Ectodermal cell (in vitro differentiated cells): ENCODE results near the gene HLA-DMA.

Experiments
- H3K27ac ChIP-seq: 2 replicates; pipeline ENCODE4 v1.7.0; 2013; ENCODE audit warnings: mild to moderate bottlenecking, low read depth, low read length; ENCODE audit not compliant: insufficient read depth, poor library complexity, severe bottlenecking
- H3K27me3 ChIP-seq: 2 replicates; pipeline ENCODE4 v1.7.0; 2013; ENCODE audit warnings: mild to moderate bottlenecking, low read length; ENCODE audit not compliant: insufficient read depth, control insufficient read depth, poor library complexity, severe bottlenecking
- H3K36me3 ChIP-seq: one replicate; pipeline ENCODE4 v1.7.0; 2013; ENCODE audit warnings: low read length; ENCODE audit not compliant: control insufficient read depth, insufficient read depth
- H3K4me1 ChIP-seq: one replicate; pipeline ENCODE4 v1.7.0; 2013; ENCODE audit warnings: low read length; ENCODE audit not compliant: control insufficient read depth, insufficient read depth
- H3K4me3 ChIP-seq: 2 replicates; pipeline ENCODE4 v1.7.0; 2013; ENCODE audit warnings: low read depth, low read length, control low read depth; ENCODE audit not compliant: insufficient read depth
- H3K9me3 ChIP-seq: 2 replicates; pipeline ENCODE4 v1.7.0; 2013; ENCODE audit warnings: mild to moderate bottlenecking, low read length, moderate library complexity; ENCODE audit not compliant: control insufficient read depth
- whole genome bisulfite sequencing, 2 experiments: methylation state at CpG; one replicate each; pipeline ENCODE4 v1.1.7; 2013; ENCODE audit warnings: missing lambda C conversion rate in 2 of 2; 5-methylcytosine and 5-hydroxymethylcytosine counted together

Gene HLA-DMA

GRCh38 chr6:32974541-32975308, 21.8 kb upstream of the HLA-DMA start:
- no peak overlapping the region for H3K27ac ChIP-seq
- no peaks in the 10 kb centered on the region for H3K27me3 ChIP-seq
- peak overlapping the region; percentile 95 for H3K4me3 ChIP-seq
- peaks cover 58% of the 10 kb centered on the region for H3K36me3 ChIP-seq
- H3K4me1 ChIP-seq, result peaks cover 6% of the 10 kb centered on the region
- H3K9me3 ChIP-seq, result no peaks in the 10 kb centered on the region
- WGBS, 2 experiments, result 26 to 40% methylated on average over 13 of the region's 14 CpGs

GRCh38 chr6:32974016-32974333, 21.1 kb upstream of the HLA-DMA start:
- 0 to 1% methylated on average over 1 to 4 of the region's 4 CpGs for WGBS, 2 experiments
- no peaks in the 10 kb centered on the region for H3K9me3 ChIP-seq
- H3K4me3 ChIP-seq, result peak overlapping the region; percentile 95
- H3K4me1 ChIP-seq, result peaks cover 6% of the 10 kb centered on the region
- no peaks in the 10 kb centered on the region for H3K27me3 ChIP-seq
- peaks cover 51% of the 10 kb centered on the region for H3K36me3 ChIP-seq
- H3K27ac ChIP-seq, result no peak overlapping the region

GRCh38 chr6:32973144-32974015, 20.5 kb upstream of the HLA-DMA start:
- Histone ChIP-seq H3K27me3 (no peaks in the 10 kb centered on the region), H3K4me3 (peak overlapping the region; percentile 95), H3K36me3 (peaks cover 45% of the 10 kb centered on the region), H3K4me1 (peaks cover 6% of the 10 kb centered on the region), H3K27ac (peak overlapping the region; percentile 99), H3K9me3 (no peaks in the 10 kb centered on the region)
- 1 to 2% methylated on average over 23 of the region's 23 CpGs for WGBS, 2 experiments

- Histone ChIP-seq H3K4me3 (peak overlapping the region; percentile 95), H3K27me3 (no peaks in the 10 kb centered on the region), H3K36me3 (peaks cover 37% of the 10 kb centered on the region), H3K9me3 (no peaks in the 10 kb centered on the region), H3K27ac (peak overlapping the region; percentile 99), H3K4me1 (peaks cover 6% of the 10 kb centered on the region)
- 0 to 1% methylated on average over 70 of the region's 70 CpGs for WGBS, 2 experiments
These were observed 19.7 kb upstream of the HLA-DMA start for GRCh38 chr6:32972353-32973143.

- no peaks in the 10 kb centered on the region for H3K9me3 ChIP-seq
- peaks cover 30% of the 10 kb centered on the region for H3K36me3 ChIP-seq
- no peaks in the 10 kb centered on the region for H3K27me3 ChIP-seq
- peak overlapping the region; percentile 99 for H3K27ac ChIP-seq
- H3K4me3 ChIP-seq, result peak overlapping the region; percentile 95
- H3K4me1 ChIP-seq, result peaks cover 13% of the 10 kb centered on the region
- 0 to 1% methylated on average over 58 of the region's 58 CpGs for whole genome bisulfite sequencing, 2 experiments
These were observed 18.9 kb upstream of the HLA-DMA start for GRCh38 chr6:32971581-32972352.

GRCh38 chr6:32971242-32971580, 18.3 kb upstream of the HLA-DMA start:
- peaks cover 24% of the 10 kb centered on the region for H3K36me3 ChIP-seq
- 0 to 1% methylated on average over 15 of the region's 15 CpGs for WGBS, 2 experiments

GRCh38 chr6:32970413-32971241, 17.7 kb upstream of the HLA-DMA start:
- peak overlapping the region; percentile 99 for H3K27ac ChIP-seq

More at GRCh38 chr6:32971242-32971580, 18.3 kb upstream of the HLA-DMA start:
- Histone ChIP-seq H3K9me3 (no peaks in the 10 kb centered on the region), H3K27ac (peak overlapping the region; percentile 99), H3K4me1 (peaks cover 16% of the 10 kb centered on the region), H3K4me3 (peak overlapping the region; percentile 72), H3K27me3 (no peaks in the 10 kb centered on the region)

GRCh38 chr6:32969685-32970412, 17.0 kb upstream of the HLA-DMA start:
- Histone ChIP-seq H3K4me1 (peaks cover 9% of the 10 kb centered on the region), H3K9me3 (no peaks in the 10 kb centered on the region), H3K27me3 (no peaks in the 10 kb centered on the region), H3K27ac (peak overlapping the region; percentile 99), H3K4me3 (peak overlapping the region; percentile 72), H3K36me3 (peaks cover 10% of the 10 kb centered on the region)
- 0% methylated on average over 19 of the region's 19 CpGs for WGBS, 2 experiments

More at GRCh38 chr6:32970413-32971241, 17.7 kb upstream of the HLA-DMA start:
- Histone ChIP-seq H3K27me3 (no peaks in the 10 kb centered on the region), H3K36me3 (peaks cover 18% of the 10 kb centered on the region), H3K9me3 (no peaks in the 10 kb centered on the region), H3K4me3 (peak overlapping the region; percentile 72), H3K4me1 (peaks cover 13% of the 10 kb centered on the region)
- 0 to 1% methylated on average over 42 to 43 of the region's 43 CpGs for WGBS, 2 experiments
